Measurements from ENCODE around the gene PALM3. TPM values are rescaled to one million over a fixed set of nuclear protein-coding genes. Genes with fewer than 3 reads are reported as not detected.
"Not testable (repeated sequence)": the region's sequence is repeated elsewhere in the genome, so short reads cannot be mapped to it uniquely, and the experiment has no call there.

PALM3 gene
- total RNA-seq, 2 experiments from 2014 or later = not detected

GRCh38 chr19:14053032-14053431 lies 8.8 kb downstream of the PALM3 start:
- Mint-ChIP-seq H3K27ac (no peak overlapping the region), H3K36me3 (ENCODE audit: low read depth) (peaks cover 37% of the 10 kb centered on the region), H3K27me3 (peaks cover 8% of the 10 kb centered on the region), H3K4me1 (ENCODE audit: low read depth) (peaks cover 13% of the 10 kb centered on the region), H3K4me3 (no peak overlapping the region), H3K9me3 (no peaks in the 10 kb centered on the region)
- intact Hi-C loops (cut with micrococcal nuclease) = no loop called here
- DNase-seq (no peak), ATAC-seq (no peak)
- TF ChIP-seq CTCF (IDR thresholded peaks at IDR 0.05) = no peak
- POLR2A ChIA-PET = interaction anchor here (0.6 to 1.4 kb wide), 3 partner anchors 18 to 76 kb away, joined by 3 to 7 read pairs (median 4); partner anchors contain the start of gene MISP3
- CTCF ChIA-PET = interaction anchor here (0.7 to 1.2 kb wide), 4 partner anchors 18 to 86 kb away, joined by 3 to 4 read pairs (median 3); partner anchors contain the start of genes ASF1B and IL27RA

GRCh38 chr19:14052470-14052869 lies 9.4 kb downstream of the PALM3 start:
- H3K27ac Mint-ChIP-seq = no peak overlapping the region
- CTCF ChIA-PET = interaction anchor here (0.8 to 1.2 kb wide), 3 partner anchors 19 to 86 kb away, joined by 3 to 4 read pairs (median 3); partner anchors contain the start of gene ASF1B
- no peak for TF ChIP-seq CTCF (IDR thresholded peaks at IDR 0.05)
- peaks cover 42% of the 10 kb centered on the region for H3K36me3 Mint-ChIP-seq (ENCODE audit: low read depth)
- H3K9me3 Mint-ChIP-seq = no peaks in the 10 kb centered on the region
- peaks cover 3% of the 10 kb centered on the region for H3K27me3 Mint-ChIP-seq
- no peak overlapping the region for H3K4me3 Mint-ChIP-seq
- intact Hi-C loops (cut with micrococcal nuclease) = no loop called here
- DNase-seq (no peak), ATAC-seq (no peak)
- peaks cover 8% of the 10 kb centered on the region for H3K4me1 Mint-ChIP-seq (ENCODE audit: low read depth)
- POLR2A ChIA-PET = interaction anchor here (0.6 to 1.4 kb wide), 5 partner anchors 16 to 131 kb away, joined by 3 to 7 read pairs (median 3); partner anchors contain the start of gene MISP3

GRCh38 chr19:14051980-14052379 lies 9.9 kb downstream of the PALM3 start:
- no peak for TF ChIP-seq CTCF (IDR thresholded peaks at IDR 0.05)
- no peak for ATAC-seq
- Mint-ChIP-seq H3K9me3 (no peaks in the 10 kb centered on the region), H3K27me3 (peaks cover 3% of the 10 kb centered on the region), H3K27ac (peak overlapping the region; percentile 20), H3K4me1 (ENCODE audit: low read depth) (peaks cover 7% of the 10 kb centered on the region), H3K4me3 (no peak overlapping the region), H3K36me3 (ENCODE audit: low read depth) (peaks cover 46% of the 10 kb centered on the region)
- CTCF ChIA-PET = interaction anchor here (1.0 to 6.6 kb wide), 3 partner anchors 7 to 85 kb away, joined by 3 to 69 read pairs (median 4); partner anchors contain the start of genes ASF1B and PALM3
- POLR2A ChIA-PET = interaction anchor here (0.6 to 1.4 kb wide), 4 partner anchors 16 to 131 kb away, joined by 3 to 7 read pairs (median 3); partner anchors contain the start of gene MISP3
- intact Hi-C loops (cut with micrococcal nuclease) = no loop called here
- DNase-seq = no peak

GRCh38 chr19:14050961-14051360 lies 10.9 kb downstream of the PALM3 start:
- intact Hi-C loops (cut with micrococcal nuclease); ATAC-seq; H3K9me3 Mint-ChIP-seq; H3K27me3 Mint-ChIP-seq; H3K4me3 Mint-ChIP-seq; DNase-seq; H3K27ac Mint-ChIP-seq: not testable (repeated sequence)
- CTCF ChIA-PET = interaction anchor here (0.9 to 6.6 kb wide), 4 partner anchors 8 to 171 kb away, joined by 3 to 69 read pairs (median 4); partner anchors contain the start of genes IL27RA and PALM3
- Mint-ChIP-seq H3K36me3 (ENCODE audit: low read depth) (peaks cover 55% of the 10 kb centered on the region), H3K4me1 (ENCODE audit: low read depth) (peaks cover 11% of the 10 kb centered on the region)
- POLR2A ChIA-PET = interaction anchor here (1.0 kb wide), 1 partner anchor 19 kb away, joined by 3 read pairs; the partner anchor contains the start of gene IL27RA

- peaks cover 13% of the 10 kb centered on the region for H3K4me1 Mint-ChIP-seq (ENCODE audit: low read depth)
- ChIA-PET POLR2A (no interaction called here), CTCF (interaction anchor here (0.9 to 6.6 kb wide), 5 partner anchors 9 to 171 kb away, joined by 3 to 69 read pairs (median 3); partner anchors contain the start of genes IL27RA and PALM3)
- peaks cover 60% of the 10 kb centered on the region for H3K36me3 Mint-ChIP-seq (ENCODE audit: low read depth)
- no peak overlapping the region for H3K4me3 Mint-ChIP-seq
- intact Hi-C loops (cut with micrococcal nuclease) = no loop called here
- no peak for TF ChIP-seq CTCF (IDR thresholded peaks at IDR 0.05)
- H3K27me3 Mint-ChIP-seq = no peaks in the 10 kb centered on the region
- ATAC-seq = no peak
- H3K9me3 Mint-ChIP-seq = no peaks in the 10 kb centered on the region
- no peak overlapping the region for H3K27ac Mint-ChIP-seq
- DNase-seq = no peak
These were observed 11.4 kb downstream of the PALM3 start for GRCh38 chr19:14050512-14050911.
